ENCODE measurements around the gene C17orf58.
A peak's percentile ranks its signal among the peaks of the same experiment; 100 is the strongest.
"Not testable (repeated sequence)": the region's sequence is repeated elsewhere in the genome, so short reads cannot be mapped to it uniquely, and the experiment has no call there.

The C17orf58 gene

DNA sequence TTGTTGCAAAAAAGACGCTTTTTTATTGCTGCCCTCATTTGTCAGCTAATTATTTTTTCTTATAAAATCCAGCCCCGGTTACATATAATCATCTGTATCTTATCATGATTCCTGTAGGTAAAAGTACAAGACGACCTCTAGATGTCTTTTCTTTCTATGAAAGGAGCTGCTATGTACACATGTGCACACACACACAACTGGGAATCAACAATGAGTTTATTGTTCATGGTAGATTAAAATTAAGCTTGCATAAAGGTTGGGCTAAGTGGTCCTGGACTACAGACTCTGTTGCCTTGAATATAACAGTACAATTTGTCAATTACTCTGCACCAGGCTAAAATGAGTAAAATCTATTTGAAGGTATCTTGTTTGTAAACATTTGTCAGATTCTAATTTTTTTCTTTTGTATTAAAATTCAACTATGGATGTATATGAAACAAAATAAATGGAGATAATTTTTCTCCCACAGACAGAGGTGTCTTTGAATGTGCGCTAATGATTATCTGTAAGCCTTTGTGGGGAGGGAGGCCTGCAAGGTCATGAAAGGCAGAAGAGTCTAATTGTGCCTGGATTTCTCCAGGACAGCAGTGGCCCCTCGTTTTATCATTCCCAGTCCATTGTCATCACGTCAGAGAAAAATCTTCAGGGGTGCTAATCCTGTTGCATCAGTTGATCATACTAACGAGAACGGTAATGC lies 13.4 kb downstream of the C17orf58 start:
- Histone ChIP-seq H3K9me3 (ENCODE audit: control insufficient read depth, low read length) (no peaks in the 10 kb centered on the region), H3K4me3 (ENCODE audit: extremely low read depth, insufficient read depth, low read length, poor library complexity, severe bottlenecking) (no peak overlapping the region), H3K27ac (ENCODE audit: low read depth, low read length, severe bottlenecking) (no peak overlapping the region), H3K4me1 (ENCODE audit: control insufficient read depth, insufficient read depth, low read length, poor library complexity, severe bottlenecking) (no peaks in the 10 kb centered on the region), H3K36me3 (ENCODE audit: control insufficient read depth, insufficient read depth, low read length) (peaks cover 12% of the 10 kb centered on the region)
- WGBS, 2 experiments (ENCODE audit: insufficient coverage in 2 of 2), result 85 to 95% methylated on average over 3 to 4 of the region's 8 CpGs

GRCh38 chr17:67982034-67982640 lies 14.1 kb downstream of the C17orf58 start:
- no peaks in the 10 kb centered on the region for H3K4me1 ChIP-seq (ENCODE audit: control insufficient read depth, insufficient read depth, low read length, poor library complexity, severe bottlenecking)
- no peak overlapping the region for H3K4me3 ChIP-seq (ENCODE audit: extremely low read depth, insufficient read depth, low read length, poor library complexity, severe bottlenecking)
- H3K27ac ChIP-seq (ENCODE audit: low read depth, low read length, severe bottlenecking), result no peak overlapping the region
- peaks cover 14% of the 10 kb centered on the region for H3K36me3 ChIP-seq (ENCODE audit: control insufficient read depth, insufficient read depth, low read length)
- no peaks in the 10 kb centered on the region for H3K9me3 ChIP-seq (ENCODE audit: control insufficient read depth, low read length)
- 91 to 99% methylated on average over 7 to 8 of the region's 9 CpGs for WGBS, 2 experiments (ENCODE audit: insufficient coverage in 2 of 2)

DNA sequence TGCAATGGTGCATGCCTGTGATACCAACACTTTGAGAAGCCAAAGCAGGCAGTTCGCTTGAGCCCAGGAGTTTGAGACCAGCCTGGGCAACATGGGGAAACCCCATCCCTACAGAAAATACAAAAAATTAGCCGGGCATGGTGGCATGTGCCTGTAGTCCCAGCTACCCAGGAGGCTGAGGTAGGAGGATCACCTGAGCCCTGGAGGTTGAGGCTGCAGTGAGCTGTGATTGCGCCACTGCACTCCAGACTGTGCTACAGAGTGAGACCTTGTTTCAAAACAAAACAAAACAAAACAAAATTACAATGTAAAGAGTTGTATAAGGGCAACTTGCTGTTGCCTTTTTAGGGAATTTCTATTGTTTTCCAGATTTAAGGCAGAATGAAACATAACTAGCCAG lies 15.4 kb downstream of the C17orf58 start:
- peaks cover 26% of the 10 kb centered on the region for H3K36me3 ChIP-seq (ENCODE audit: control insufficient read depth, insufficient read depth, low read length)
- H3K4me3 ChIP-seq (ENCODE audit: extremely low read depth, insufficient read depth, low read length, poor library complexity, severe bottlenecking); H3K4me1 ChIP-seq (ENCODE audit: control insufficient read depth, insufficient read depth, low read length, poor library complexity, severe bottlenecking); H3K27ac ChIP-seq (ENCODE audit: low read depth, low read length, severe bottlenecking); H3K9me3 ChIP-seq (ENCODE audit: control insufficient read depth, low read length): not testable (repeated sequence)
- WGBS, 2 experiments (ENCODE audit: insufficient coverage in 2 of 2), result 50 to 88% methylated on average over 1 to 2 of the region's 3 CpGs

- Histone ChIP-seq H3K27ac (ENCODE audit: low read depth, low read length, severe bottlenecking) (no peak overlapping the region), H3K4me3 (ENCODE audit: extremely low read depth, insufficient read depth, low read length, poor library complexity, severe bottlenecking) (no peak overlapping the region), H3K9me3 (ENCODE audit: control insufficient read depth, low read length) (no peaks in the 10 kb centered on the region), H3K36me3 (ENCODE audit: control insufficient read depth, insufficient read depth, low read length) (peaks cover 30% of the 10 kb centered on the region), H3K4me1 (ENCODE audit: control insufficient read depth, insufficient read depth, low read length, poor library complexity, severe bottlenecking) (no peaks in the 10 kb centered on the region)
- no CpG with 5 or more reads among the region's 2 CpGs for WGBS, 2 experiments (ENCODE audit: insufficient coverage in 2 of 2)
Measured at GRCh38 chr17:67980456-67980855, 15.8 kb downstream of the C17orf58 start.

DNA sequence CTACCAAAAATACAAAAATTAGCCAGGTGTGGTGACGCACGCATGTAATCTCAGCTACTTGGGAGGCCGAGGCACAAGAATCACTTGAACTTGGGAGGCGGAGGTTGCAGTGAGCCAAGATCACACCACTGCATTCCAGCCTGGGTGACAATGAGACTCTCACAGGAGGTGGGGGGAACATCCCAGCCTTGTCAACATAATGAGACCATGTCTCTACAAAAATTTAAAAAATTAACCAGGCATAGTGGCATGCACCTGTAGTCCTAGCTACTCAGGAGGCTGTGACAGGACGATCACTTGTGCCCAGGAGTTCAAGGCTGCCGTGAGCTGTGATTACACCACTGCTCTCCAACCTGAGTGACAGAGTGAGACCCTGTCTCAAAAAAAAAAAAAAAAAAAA lies 20.0 kb downstream of the C17orf58 start:
- H3K27ac ChIP-seq (ENCODE audit: low read depth, low read length, severe bottlenecking); H3K4me1 ChIP-seq (ENCODE audit: control insufficient read depth, insufficient read depth, low read length, poor library complexity, severe bottlenecking); H3K9me3 ChIP-seq (ENCODE audit: control insufficient read depth, low read length); H3K4me3 ChIP-seq (ENCODE audit: extremely low read depth, insufficient read depth, low read length, poor library complexity, severe bottlenecking): not testable (repeated sequence)
- peaks cover 31% of the 10 kb centered on the region for H3K36me3 ChIP-seq (ENCODE audit: control insufficient read depth, insufficient read depth, low read length)
- 93 to 97% methylated on average over 5 to 6 of the region's 6 CpGs for WGBS, 2 experiments (ENCODE audit: insufficient coverage in 2 of 2)

DNA sequence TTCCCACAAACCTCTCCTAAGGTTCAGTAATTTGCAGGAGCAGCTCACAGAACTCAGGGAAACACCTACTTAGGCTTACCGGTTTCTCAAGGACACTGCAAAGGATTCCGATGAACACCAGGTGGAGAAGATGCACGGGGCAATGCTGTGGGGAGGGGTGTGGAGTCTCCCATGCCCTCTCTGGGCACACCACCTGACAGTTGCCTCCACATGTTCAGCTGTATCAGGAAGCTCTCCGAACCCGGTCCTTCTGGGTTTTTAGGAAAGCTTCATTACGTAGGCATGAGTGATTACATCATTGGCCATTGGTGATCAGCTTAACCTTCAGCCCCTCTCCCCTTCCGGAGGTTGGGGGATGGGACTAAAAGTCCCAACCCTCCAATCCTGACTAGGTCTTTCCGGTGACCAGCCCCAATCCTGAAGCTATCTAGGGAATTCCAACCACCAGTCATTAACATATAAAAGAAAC lies 21.6 kb downstream of the C17orf58 start:
- peak overlapping the region; percentile 64 for H3K27ac ChIP-seq (ENCODE audit: low read depth, low read length, severe bottlenecking)

DNA sequence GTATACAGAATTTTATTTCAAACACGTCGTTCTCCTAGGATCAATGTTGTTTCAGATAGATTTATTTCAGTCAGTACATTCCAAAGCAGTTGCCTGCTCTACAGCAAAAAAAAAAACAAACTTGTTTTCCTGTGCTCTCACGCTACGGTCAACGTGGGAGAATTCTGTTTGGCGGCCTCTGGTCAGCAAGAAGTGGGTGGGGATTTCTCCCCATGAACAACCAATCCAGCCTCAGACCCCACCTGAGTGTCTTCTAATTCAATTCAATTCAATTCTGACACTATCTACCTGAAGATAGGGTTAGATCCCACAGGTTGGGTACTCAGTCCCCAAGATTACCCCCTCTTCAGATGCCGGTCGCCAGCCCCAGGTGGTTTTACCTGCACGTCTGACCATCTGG lies 22.1 kb downstream of the C17orf58 start:
- peaks cover 8% of the 10 kb centered on the region for H3K4me1 ChIP-seq (ENCODE audit: control insufficient read depth, insufficient read depth, low read length, poor library complexity, severe bottlenecking)
- no peaks in the 10 kb centered on the region for H3K9me3 ChIP-seq (ENCODE audit: control insufficient read depth, low read length)
- WGBS, 2 experiments (ENCODE audit: insufficient coverage in 2 of 2), result 12 to 25% methylated on average over 3 to 7 of the region's 9 CpGs
- H3K36me3 ChIP-seq (ENCODE audit: control insufficient read depth, insufficient read depth, low read length), result peaks cover 31% of the 10 kb centered on the region
- peak overlapping the region; percentile 16 for H3K4me3 ChIP-seq (ENCODE audit: extremely low read depth, insufficient read depth, low read length, poor library complexity, severe bottlenecking)
- H3K27ac ChIP-seq (ENCODE audit: low read depth, low read length, severe bottlenecking), result peak overlapping the region; percentile 64

More for the DNA sequence above, 21.6 kb downstream of the C17orf58 start:
- H3K9me3 ChIP-seq (ENCODE audit: control insufficient read depth, low read length), result no peaks in the 10 kb centered on the region
- 11 to 20% methylated on average over 1 to 6 of the region's 8 CpGs for WGBS, 2 experiments (ENCODE audit: insufficient coverage in 2 of 2)
- peaks cover 8% of the 10 kb centered on the region for H3K4me1 ChIP-seq (ENCODE audit: control insufficient read depth, insufficient read depth, low read length, poor library complexity, severe bottlenecking)
- peaks cover 31% of the 10 kb centered on the region for H3K36me3 ChIP-seq (ENCODE audit: control insufficient read depth, insufficient read depth, low read length)
- peak overlapping the region; percentile 16 for H3K4me3 ChIP-seq (ENCODE audit: extremely low read depth, insufficient read depth, low read length, poor library complexity, severe bottlenecking)

DNA sequence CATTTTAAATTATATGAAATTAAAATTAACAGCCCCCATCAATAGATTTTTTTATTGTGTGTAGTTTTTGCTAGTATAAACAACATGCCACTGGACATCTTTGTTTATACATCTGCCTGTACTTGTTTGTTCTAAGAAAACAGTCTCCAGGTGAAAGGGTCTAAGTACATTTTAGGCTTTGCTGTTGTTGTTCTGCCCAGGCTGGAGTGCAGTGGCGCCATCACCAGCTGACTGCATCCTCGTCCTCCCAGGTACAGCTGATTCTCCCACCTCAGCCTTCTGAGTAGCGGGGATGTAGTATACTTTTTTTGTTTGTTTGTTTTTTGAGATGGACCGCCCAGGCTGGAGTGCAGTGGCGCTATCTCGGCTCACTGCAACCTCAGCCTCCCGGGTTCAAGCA lies 25.5 kb downstream of the C17orf58 start:
- Histone ChIP-seq H3K36me3 (ENCODE audit: control insufficient read depth, insufficient read depth, low read length) (peaks cover 33% of the 10 kb centered on the region), H3K27ac (ENCODE audit: low read depth, low read length, severe bottlenecking) (no peak overlapping the region), H3K4me1 (ENCODE audit: control insufficient read depth, insufficient read depth, low read length, poor library complexity, severe bottlenecking) (peaks cover 8% of the 10 kb centered on the region), H3K9me3 (ENCODE audit: control insufficient read depth, low read length) (no peaks in the 10 kb centered on the region), H3K4me3 (ENCODE audit: extremely low read depth, insufficient read depth, low read length, poor library complexity, severe bottlenecking) (no peak overlapping the region)
- WGBS, 2 experiments (ENCODE audit: insufficient coverage in 2 of 2), result 77 to 95% methylated on average over 6 of the region's 7 CpGs

GRCh38 chr17:67963145-67963572 lies 33.1 kb downstream of the C17orf58 start:
- peaks cover 66% of the 10 kb centered on the region for H3K36me3 ChIP-seq (ENCODE audit: control insufficient read depth, insufficient read depth, low read length)
- not testable (repeated sequence) for H3K9me3 ChIP-seq (ENCODE audit: control insufficient read depth, low read length); H3K4me1 ChIP-seq (ENCODE audit: control insufficient read depth, insufficient read depth, low read length, poor library complexity, severe bottlenecking); H3K4me3 ChIP-seq (ENCODE audit: extremely low read depth, insufficient read depth, low read length, poor library complexity, severe bottlenecking); H3K27ac ChIP-seq (ENCODE audit: low read depth, low read length, severe bottlenecking)
- WGBS, 2 experiments (ENCODE audit: insufficient coverage in 2 of 2), result 17% methylated on average over 1 of the region's 1 CpG; no CpG with 5 or more reads in 1 of the 2 experiments

DNA sequence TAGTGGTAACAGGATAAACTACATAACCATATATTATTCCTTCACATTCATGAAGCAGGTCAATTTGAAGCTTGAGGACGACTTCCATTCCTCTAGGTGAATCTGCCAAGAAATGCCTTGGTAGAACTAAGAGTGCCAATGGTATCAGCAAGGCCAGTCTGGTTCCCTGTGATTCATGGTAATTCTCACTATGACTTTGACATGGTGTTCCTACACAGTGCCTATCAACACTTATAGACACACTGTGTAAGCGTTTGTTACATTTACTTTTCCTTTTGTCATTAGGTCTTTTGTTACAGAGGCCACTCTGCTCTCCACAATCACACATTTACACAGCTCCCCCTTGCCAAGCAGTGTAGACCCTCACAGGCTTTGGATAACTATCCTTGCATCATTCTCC lies 34.1 kb downstream of the C17orf58 start:
- not testable (repeated sequence) for H3K4me3 ChIP-seq (ENCODE audit: extremely low read depth, insufficient read depth, low read length, poor library complexity, severe bottlenecking); H3K9me3 ChIP-seq (ENCODE audit: control insufficient read depth, low read length); H3K27ac ChIP-seq (ENCODE audit: low read depth, low read length, severe bottlenecking); H3K4me1 ChIP-seq (ENCODE audit: control insufficient read depth, insufficient read depth, low read length, poor library complexity, severe bottlenecking)
- peaks cover 69% of the 10 kb centered on the region for H3K36me3 ChIP-seq (ENCODE audit: control insufficient read depth, insufficient read depth, low read length)
- WGBS, 2 experiments (ENCODE audit: insufficient coverage in 2 of 2), result 78 to 100% methylated on average over 1 of the region's 2 CpGs

DNA sequence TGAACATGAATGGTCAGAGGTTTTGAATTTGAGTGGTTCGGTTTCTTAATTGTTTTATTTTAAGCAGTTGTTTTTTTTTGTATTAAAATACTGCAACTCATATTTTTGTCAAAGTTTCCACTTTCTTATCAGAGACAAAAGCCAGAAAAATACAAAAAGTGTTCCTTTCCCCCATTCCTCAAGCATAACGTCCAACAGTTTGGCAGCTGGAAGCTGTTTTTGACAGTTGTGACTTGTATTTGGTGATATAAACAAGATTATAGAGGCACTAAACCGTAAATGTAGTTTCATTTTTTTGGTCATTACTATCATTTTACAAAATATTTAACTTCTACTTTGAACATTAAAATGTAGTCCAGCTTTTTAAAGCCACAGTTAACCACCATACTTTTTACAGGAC lies 36.0 kb downstream of the C17orf58 start:
- H3K9me3 ChIP-seq (ENCODE audit: control insufficient read depth, low read length); H3K4me1 ChIP-seq (ENCODE audit: control insufficient read depth, insufficient read depth, low read length, poor library complexity, severe bottlenecking); H3K27ac ChIP-seq (ENCODE audit: low read depth, low read length, severe bottlenecking); H3K4me3 ChIP-seq (ENCODE audit: extremely low read depth, insufficient read depth, low read length, poor library complexity, severe bottlenecking): not testable (repeated sequence)
- peaks cover 64% of the 10 kb centered on the region for H3K36me3 ChIP-seq (ENCODE audit: control insufficient read depth, insufficient read depth, low read length)
- no CpG with 5 or more reads among the region's 3 CpGs for WGBS, 2 experiments (ENCODE audit: insufficient coverage in 2 of 2)
